GM18508 (cell line): ENCODE data around the gene METTL9.
"Not testable (repeated sequence)": the region's sequence is repeated elsewhere in the genome, so short reads cannot be mapped to it uniquely, and the experiment has no call there.

Experiments used
- ATAC-seq: cut with Tn5 transposase; IDR thresholded peaks from one replicate; pipeline ENCODE4 v1.9.1; 2021; ENCODE audit warnings: moderate number of reproducible peaks; ENCODE audit not compliant: insufficient read depth, unreplicated experiment

The METTL9 gene

GRCh38 chr16:21654466-21654865, 55.1 kb downstream of the METTL9 start:
- no peak for ATAC-seq

GRCh38 chr16:21654881-21655280, 55.5 kb downstream of the METTL9 start:
- ATAC-seq, result no peak

- ATAC-seq, result no peak
These were observed 57.7 kb downstream of the METTL9 start for GRCh38 chr16:21656795-21657768.

- no peak for ATAC-seq
These were observed 59.7 kb downstream of the METTL9 start for GRCh38 chr16:21659124-21659523.

- ATAC-seq, result no peak
These were observed 64.7 kb downstream of the METTL9 start, which contains the start of gene OTOA for GRCh38 chr16:21663889-21664647. OTOA (plus strand) TSS chr16:21663968; CDS start chr16:21678515, 14,547 bp downstream.

GRCh38 chr16:21664801-21665492, 65.6 kb downstream of the METTL9 start:
- no peak for ATAC-seq

GRCh38 chr16:21666772-21667171, 67.4 kb downstream of the METTL9 start:
- no peak for ATAC-seq

GRCh38 chr16:21667575-21667974, 68.2 kb downstream of the METTL9 start:
- no peak for ATAC-seq

- no peak for ATAC-seq
These were observed 74.1 kb downstream of the METTL9 start for GRCh38 chr16:21673469-21673868.

GRCh38 chr16:21674456-21674855, 75.1 kb downstream of the METTL9 start:
- ATAC-seq, result not testable (repeated sequence)

GRCh38 chr16:21680714-21681113, 81.3 kb downstream of the METTL9 start:
- ATAC-seq, result not testable (repeated sequence)

- ATAC-seq, result no peak
These were observed 83.8 kb downstream of the METTL9 start for GRCh38 chr16:21683184-21683583.

- no peak for ATAC-seq
These were observed 84.8 kb downstream of the METTL9 start for GRCh38 chr16:21684199-21684598.

- ATAC-seq, result no peak
These were observed 85.7 kb downstream of the METTL9 start for GRCh38 chr16:21685034-21685455.

GRCh38 chr16:21689107-21689506, 89.7 kb downstream of the METTL9 start:
- ATAC-seq, result no peak

GRCh38 chr16:21690967-21691366, 91.6 kb downstream of the METTL9 start:
- not testable (repeated sequence) for ATAC-seq

- ATAC-seq, result no peak
These were observed 95.2 kb downstream of the METTL9 start for GRCh38 chr16:21694609-21695008.

- ATAC-seq, result no peak
These were observed 97.7 kb downstream of the METTL9 start for GRCh38 chr16:21697032-21697431.

GRCh38 chr16:21698169-21699032, 99.0 kb downstream of the METTL9 start:
- no peak for ATAC-seq

GRCh38 chr16:21701271-21701670, 101.9 kb downstream of the METTL9 start:
- ATAC-seq, result no peak
